Right lobe of liver (tissue), 6 donors: ENCODE measurements around the gene CHKA. TPM values are rescaled to one million over a fixed set of nuclear protein-coding genes. Genes with fewer than 3 reads are reported as not detected.
A peak's percentile ranks its signal among the peaks of the same experiment; 100 is the strongest.

Source experiments
- ATAC-seq, 4 donors: fragments of 200-7000 bp; cut with Tn5 transposase; one replicate each; pipeline ENCODE4 v1.9.1; 2020; ENCODE audit warnings: mild to moderate bottlenecking in 4 of 4, moderate library complexity in 4 of 4
- DNase-seq, 3 donors: peaks; one replicate each; pipeline ENCODE4 v3.0.0-alpha.2; 2020
- H3K27ac ChIP-seq, 3 donors: fragments of 200-600 bp; one replicate each; pipeline ENCODE4 v1.8.0; 2022
- H3K27me3 ChIP-seq, 2 donors: fragments of 200-600 bp; one replicate each; pipeline ENCODE4 v1.8.0; 2022
- H3K36me3 ChIP-seq, 4 donors: fragments of 200-600 bp; sonication (generic) in 1 of 4; one replicate each; pipeline versions ENCODE4 v1.5.1 to v1.8.0; 2017 to 2022; ENCODE audit warnings: control low read depth in 1 of 4
- H3K4me1 ChIP-seq, 4 donors: fragments of 200-600 bp; sonication (generic) in 1 of 4; one replicate each; pipeline versions ENCODE4 v1.5.1 to v1.8.0; 2017 to 2022; ENCODE audit warnings: control low read depth in 1 of 4
- H3K4me3 ChIP-seq, 3 donors: fragments of 200-600 bp; one replicate each; pipeline ENCODE4 v1.8.0; 2022
- H3K9me3 ChIP-seq, 4 donors: fragments of 200-600 bp; sonication (generic) in 1 of 4; one replicate each; pipeline versions ENCODE4 v1.5.1 to v1.8.0; 2017 to 2022; ENCODE audit warnings: control low read depth in 1 of 4
- CTCF ChIP-seq, 4 donors: fragments of 200-600 bp in 3 of 4; fragments of 450-650 bp in 1 of 4; IDR thresholded peaks; one replicate each; pipeline versions ENCODE4 v1.5.1 to v1.8.0; 2016 to 2022; ENCODE audit warnings: antibody characterized with exemption in 4 of 4, mild to moderate bottlenecking in 2 of 4
- POLR2A ChIP-seq: fragments of 450-650 bp; IDR thresholded peaks from one replicate; pipeline ENCODE4 v1.6.1; 2017; ENCODE audit warnings: antibody characterized with exemption, mild to moderate bottlenecking
- WGBS: methylation state at CpG from one replicate; pipeline ENCODE4 v1.1.6; 2018; ENCODE audit warnings: low coverage, low lambda C conversion rate; ENCODE audit not compliant: insufficient coverage; ENCODE audit errors: missing lambda C conversion rate; 5-methylcytosine and 5-hydroxymethylcytosine counted together
- intact Hi-C, 2 donors: fragments of 100-400 bp; cut with DNase I; formaldehyde crosslinking; loops; one replicate each; pipeline versions ENCODE4 v1.11.2 to v1.14.1; 2022
- total RNA-seq, 6 experiments: library from RNA; depleted of rRNA in 2 of 6; stranded (reverse); fragments of >200 nt in 2 of 6; fragmentation: NEBNext Ultra II Directional in 3 of 6; extraction: Animal tissue kit (Norgen Biotek cat#: 25700) in 3 of 6; gene quantifications; one replicate each; pipeline versions ENCODE4 v1.1.0 to v1.2.4, GENCODE V29; 2016 to 2023
- donor health status: DM: no; HTN: yes; CAD: no.
- donor health status: DM: no; HTN: no; CAD: no.
- donor health status: DM: no; HTN: no; CAD: no.
- donor health status: DM: no; HTN: yes; CAD: no.
- donor health status: DM: no; HTN: yes; CAD: no.

The CHKA gene
- total RNA-seq, 6 experiments from 2014 or later: 15.1 to 35.8 (median 28.5) TPM

DNA sequence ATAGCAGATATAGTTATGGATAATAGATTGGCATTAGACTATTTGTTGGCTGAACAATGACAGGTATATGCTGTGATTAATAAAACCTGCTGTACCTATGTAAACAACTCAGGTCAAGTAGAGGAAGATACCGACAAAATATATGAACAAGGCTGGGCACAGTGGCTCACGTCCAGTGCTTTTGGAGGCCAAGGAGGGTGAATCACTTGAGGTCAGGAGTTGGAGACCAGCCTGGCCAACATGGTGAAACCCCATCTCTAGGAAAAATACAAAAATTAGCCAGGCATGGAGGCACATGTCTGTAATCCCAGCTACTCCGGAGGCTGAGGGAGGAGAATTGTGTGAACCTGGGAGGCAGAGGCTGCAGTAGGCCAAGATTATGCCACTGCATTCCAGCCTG lies 14.0 kb upstream of the CHKA start:
- DNase-seq (peak in 1 of 3 donors; percentile 4), ATAC-seq (no peak)
- TF ChIP-seq CTCF (IDR thresholded peaks at IDR 0.05) (no peak), POLR2A (no peak)
- intact Hi-C loops: no loop called here
- no peak overlapping the region for H3K27ac ChIP-seq
- WGBS: 59% methylated on average over 2 of the region's 3 CpGs
- no peaks in the 10 kb centered on the region for H3K36me3 ChIP-seq
- peaks cover 0 to 16% (median 3%) of the 10 kb centered on the region in 4 donors for H3K4me1 ChIP-seq
- H3K9me3 ChIP-seq: no peaks in the 10 kb centered on the region
- H3K27me3 ChIP-seq: no peaks in the 10 kb centered on the region
- H3K4me3 ChIP-seq: no peak overlapping the region

DNA sequence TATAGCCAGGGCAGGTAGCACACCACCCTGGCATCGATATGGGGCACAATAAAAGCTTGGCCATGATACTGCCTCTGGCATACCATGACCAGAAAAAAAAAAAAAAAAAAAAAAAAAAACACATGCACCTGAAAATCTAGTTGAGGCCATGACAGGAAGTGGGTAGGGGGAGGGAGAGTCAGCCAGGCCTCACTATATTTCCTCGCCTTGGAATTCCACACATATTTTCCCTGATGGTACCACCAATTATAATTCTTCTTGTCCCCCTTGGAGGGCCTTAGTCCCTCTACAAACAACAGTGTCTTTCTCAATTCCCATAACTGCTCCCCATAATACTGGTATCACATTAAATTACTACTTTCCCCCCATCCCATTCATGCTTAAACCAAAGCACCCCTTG lies 12.6 kb upstream of the CHKA start:
- WGBS: 69% methylated on average over 2 of the region's 2 CpGs
- H3K27ac ChIP-seq: no peak overlapping the region
- H3K36me3 ChIP-seq: no peaks in the 10 kb centered on the region
- TF ChIP-seq POLR2A: no peak
- TF ChIP-seq CTCF (IDR thresholded peaks at IDR 0.05): no peak
- H3K9me3 ChIP-seq: no peaks in the 10 kb centered on the region
- intact Hi-C loops: no loop called here
- no peak overlapping the region for H3K4me3 ChIP-seq
- H3K27me3 ChIP-seq: no peaks in the 10 kb centered on the region
- no peak for DNase-seq
- peaks cover 0 to 21% (median 9%) of the 10 kb centered on the region in 4 donors for H3K4me1 ChIP-seq
- no peak for ATAC-seq

- 100% methylated on average over 1 of the region's 1 CpG for WGBS
Measured at GRCh38 chr11:68130121-68130520, 8.9 kb upstream of the CHKA start.

GRCh38 chr11:68128682-68129327 lies 7.6 kb upstream of the CHKA start:
- H3K27ac ChIP-seq: peak overlapping the region; percentile 57 to 79 (median 78)

More at GRCh38 chr11:68130121-68130520, 8.9 kb upstream of the CHKA start:
- Histone ChIP-seq H3K4me3 (no peak overlapping the region), H3K36me3 (no peaks in the 10 kb centered on the region), H3K27ac (no peak overlapping the region), H3K9me3 (no peaks in the 10 kb centered on the region), H3K27me3 (no peaks in the 10 kb centered on the region), H3K4me1 (peaks cover 0 to 27% (median 13%) of the 10 kb centered on the region in 4 donors)
- ATAC-seq (no peak), DNase-seq (no peak)
- no peak for TF ChIP-seq CTCF (IDR thresholded peaks at IDR 0.05)
- TF ChIP-seq POLR2A: no peak
- intact Hi-C loops: no loop called here

More at GRCh38 chr11:68128682-68129327, 7.6 kb upstream of the CHKA start:
- WGBS: 25% methylated on average over 9 of the region's 15 CpGs
- intact Hi-C loops: no loop called here
- Histone ChIP-seq H3K27me3 (no peaks in the 10 kb centered on the region), H3K4me1 (peaks cover 0 to 27% (median 13%) of the 10 kb centered on the region in 4 donors), H3K4me3 (peak overlapping the region; percentile 42 to 57 (median 50)), H3K9me3 (no peaks in the 10 kb centered on the region), H3K36me3 (no peaks in the 10 kb centered on the region)
- peak; percentile 86 to 94 (median 94) for DNase-seq
- peak; percentile 75 to 83 (median 79) for ATAC-seq
- TF ChIP-seq POLR2A: no peak
- no peak for TF ChIP-seq CTCF (IDR thresholded peaks at IDR 0.05)
